ENCODE data around the gene CYBA. TPM values are rescaled to one million over a fixed set of nuclear protein-coding genes. Genes with fewer than 3 reads are reported as not detected.

The CYBA gene
- total RNA-seq, 1 donor from 2014 or later: 188 TPM

GRCh38 chr16:88593489-88593888 lies 57.4 kb downstream of the CYBA start:
- H3K36me3 ChIP-seq: peaks cover 0 to 18% of the 10 kb centered on the region in 2 donors

More at GRCh38 chr16:88593489-88593888, 57.4 kb downstream of the CYBA start:
- DNase-seq (ENCODE audit: extremely low spot score in 2 of 2): no peak
- no peaks in the 10 kb centered on the region for H3K27me3 ChIP-seq
- H3K4me3 ChIP-seq: no peak overlapping the region
- no peak overlapping the region for H3K27ac ChIP-seq
- H3K4me1 ChIP-seq: no peaks in the 10 kb centered on the region
- intact Hi-C loops (cut with DNase I): no loop called here
- TF ChIP-seq POLR2A (IDR thresholded peaks at IDR 0.05): no peak
- TF ChIP-seq POLR2AphosphoS5 (IDR thresholded peaks at IDR 0.05; ENCODE audit: insufficient read depth in 1 of 2, low read depth in 1 of 2): no peak
- H3K9me3 ChIP-seq: no peaks in the 10 kb centered on the region

Other genes with a start within 250 kb of the CYBA start
- gene ZFPM1, start 197.8 kb downstream of the CYBA start, total RNA-seq: 1.7 TPM
- gene ZC3H18, start 80.7 kb downstream of the CYBA start, total RNA-seq: 18.4 TPM
- gene IL17C, start 12.5 kb downstream of the CYBA start, total RNA-seq: not detected
- gene MVD, start 12.0 kb upstream of the CYBA start, total RNA-seq: 33.1 TPM
- gene SNAI3, start 35.5 kb upstream of the CYBA start, total RNA-seq: not detected
- 26.5 TPM for gene RNF166, start 55.4 kb upstream of the CYBA start, total RNA-seq
- gene CTU2, start 55.5 kb upstream of the CYBA start, total RNA-seq: 7.9 TPM
- gene PIEZO1, start 134.2 kb upstream of the CYBA start, total RNA-seq: 184 TPM
- 10.8 TPM for gene CDT1, start 152.7 kb upstream of the CYBA start, total RNA-seq
- gene APRT, start 160.9 kb upstream of the CYBA start, total RNA-seq: 134 TPM
- gene GALNS, start 205.9 kb upstream of the CYBA start, total RNA-seq: 61.4 TPM
- 50.8 TPM for gene TRAPPC2L, start 206.1 kb upstream of the CYBA start, total RNA-seq
- not detected for gene PABPN1L, start 215.6 kb upstream of the CYBA start, total RNA-seq